GM12878 (cell line): Measurements from ENCODE around the gene FCHSD2.

Source experiments
- EP300 ChIP-seq, 2 experiments: fragments of 150-350 bp in 1 of 2; IDR thresholded peaks; 2 replicates each; pipeline ENCODE4 v1.6.1; 2011 to 2012; ENCODE audit warnings: low read depth in 2 of 2, low read length in 2 of 2, borderline replicate concordance in 1 of 2, improper control_type of control experiment in 1 of 2, inconsistent platforms in 1 of 2; ENCODE audit not compliant: control insufficient read depth in 1 of 2
- JUND ChIP-seq: IDR thresholded peaks from 2 replicates; pipeline ENCODE4 v1.6.1; 2012; ENCODE audit warnings: low read depth, mild to moderate bottlenecking, low read length, improper control_type of control experiment, moderate library complexity
- MYC ChIP-seq: IDR thresholded peaks from 2 replicates; pipeline ENCODE4 v1.6.1; 2011; ENCODE audit warnings: mild to moderate bottlenecking, low read length, moderate library complexity, inconsistent platforms; ENCODE audit not compliant: insufficient read depth, insufficient replicate concordance, insufficient read length, severe bottlenecking
- NBN ChIP-seq: fragments of 450-650 bp; IDR thresholded peaks from 2 replicates; pipeline ENCODE4 v1.6.1; 2016
- NKRF ChIP-seq: fragments of 450-650 bp; conservative IDR thresholded peaks from 2 replicates; pipeline ENCODE4 v1.6.1; 2017; ENCODE audit warnings: mild to moderate bottlenecking, moderate library complexity
- POLR2A ChIP-seq: IDR thresholded peaks from 2 replicates; pipeline ENCODE4 v1.6.1; 2011; ENCODE audit warnings: low read depth, mild to moderate bottlenecking, low read length
- SMARCA5 ChIP-seq: fragments of 450-650 bp; IDR thresholded peaks from 2 replicates; pipeline ENCODE4 v1.6.1; 2017; ENCODE audit warnings: mild to moderate bottlenecking
- ZNF274 ChIP-seq: IDR thresholded peaks from one replicate; pipeline ENCODE4 v1.8.0; 2011; ENCODE audit not compliant: insufficient read length, insufficient read depth
- TF ChIP-seq, protein P1 (sequence below): IDR thresholded peaks from 2 replicates; pipeline ENCODE4 v1.6.1; 2012; ENCODE audit warnings: mild to moderate bottlenecking, low read depth, low read length

- TF ChIP-seq, protein P1, sequence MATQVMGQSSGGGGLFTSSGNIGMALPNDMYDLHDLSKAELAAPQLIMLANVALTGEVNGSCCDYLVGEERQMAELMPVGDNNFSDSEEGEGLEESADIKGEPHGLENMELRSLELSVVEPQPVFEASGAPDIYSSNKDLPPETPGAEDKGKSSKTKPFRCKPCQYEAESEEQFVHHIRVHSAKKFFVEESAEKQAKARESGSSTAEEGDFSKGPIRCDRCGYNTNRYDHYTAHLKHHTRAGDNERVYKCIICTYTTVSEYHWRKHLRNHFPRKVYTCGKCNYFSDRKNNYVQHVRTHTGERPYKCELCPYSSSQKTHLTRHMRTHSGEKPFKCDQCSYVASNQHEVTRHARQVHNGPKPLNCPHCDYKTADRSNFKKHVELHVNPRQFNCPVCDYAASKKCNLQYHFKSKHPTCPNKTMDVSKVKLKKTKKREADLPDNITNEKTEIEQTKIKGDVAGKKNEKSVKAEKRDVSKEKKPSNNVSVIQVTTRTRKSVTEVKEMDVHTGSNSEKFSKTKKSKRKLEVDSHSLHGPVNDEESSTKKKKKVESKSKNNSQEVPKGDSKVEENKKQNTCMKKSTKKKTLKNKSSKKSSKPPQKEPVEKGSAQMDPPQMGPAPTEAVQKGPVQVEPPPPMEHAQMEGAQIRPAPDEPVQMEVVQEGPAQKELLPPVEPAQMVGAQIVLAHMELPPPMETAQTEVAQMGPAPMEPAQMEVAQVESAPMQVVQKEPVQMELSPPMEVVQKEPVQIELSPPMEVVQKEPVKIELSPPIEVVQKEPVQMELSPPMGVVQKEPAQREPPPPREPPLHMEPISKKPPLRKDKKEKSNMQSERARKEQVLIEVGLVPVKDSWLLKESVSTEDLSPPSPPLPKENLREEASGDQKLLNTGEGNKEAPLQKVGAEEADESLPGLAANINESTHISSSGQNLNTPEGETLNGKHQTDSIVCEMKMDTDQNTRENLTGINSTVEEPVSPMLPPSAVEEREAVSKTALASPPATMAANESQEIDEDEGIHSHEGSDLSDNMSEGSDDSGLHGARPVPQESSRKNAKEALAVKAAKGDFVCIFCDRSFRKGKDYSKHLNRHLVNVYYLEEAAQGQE: no peak
- no peak for TF ChIP-seq SMARCA5
- TF ChIP-seq JUND: no peak
- TF ChIP-seq ZNF274: no peak
- TF ChIP-seq POLR2A: no peak
- TF ChIP-seq NKRF: no peak
- no peak for TF ChIP-seq MYC
- TF ChIP-seq EP300 (IDR thresholded peaks at IDR 0.05; ENCODE audit: borderline replicate concordance in 1 of 2, control insufficient read depth in 1 of 2, low read depth in 2 of 2, low read length in 2 of 2): no peak
- TF ChIP-seq NBN: no peak
These were observed 285.4 kb downstream of the FCHSD2 start for GRCh38 chr11:72856551-72857345.
